Heart left ventricle (tissue), 13 donors: ENCODE measurements around the gene COL15A1.

Experiments used
- POLR2A ChIP-seq, 2 donors: fragments of 450-650 bp; IDR thresholded peaks; one replicate each; pipeline ENCODE4 v1.6.1; 2017; ENCODE audit warnings: antibody characterized with exemption in 2 of 2, mild to moderate bottlenecking in 2 of 2, moderate library complexity in 2 of 2
- TF ChIP-seq, protein P1 (sequence below), 12 donors: fragments of 200-600 bp; sonication (generic) in 4 of 12; IDR thresholded peaks; one replicate each; pipeline versions ENCODE4 v1.5.0 to v1.8.0; 2018 to 2022; ENCODE audit warnings: antibody characterized with exemption in 12 of 12, mild to moderate bottlenecking in 5 of 12
- donor health status: ischemic (EF 13 %, LVEDD 7.1; RV severe dilation, severe dysfunction).
- donor health status: DM: no; HTN: yes; CAD: no.
- donor health status: DM: no; HTN: no; CAD: no.
- donor health status: ischemic (EF 25% LVEDD 6.9; RV normal size, moderate dysfunction).
- donor health status: ischemic (EF 25% LVEDD 5.7; RV mildly dilated, moderate dysfunction).
- donor health status: ischemic (EF 35%, LVEDD 5.7; RV mildly dilated, moderate dysfunction).
- donor health status: nonischemic (EF 11% LVEDD 7.7; RV severe dilation, severe dysfunction).
- donor health status: DM: yes; HTN: yes; CAD: no.
- donor health status: PGD.
- donor health status: ischemic (EF 29% LVEDD 5.4; RV normal size, mild dysfunction).
- donor health status: nonischemic (EF 23%, LVEDD 6.1; RV moderate dilation, normal function).

DNA sequence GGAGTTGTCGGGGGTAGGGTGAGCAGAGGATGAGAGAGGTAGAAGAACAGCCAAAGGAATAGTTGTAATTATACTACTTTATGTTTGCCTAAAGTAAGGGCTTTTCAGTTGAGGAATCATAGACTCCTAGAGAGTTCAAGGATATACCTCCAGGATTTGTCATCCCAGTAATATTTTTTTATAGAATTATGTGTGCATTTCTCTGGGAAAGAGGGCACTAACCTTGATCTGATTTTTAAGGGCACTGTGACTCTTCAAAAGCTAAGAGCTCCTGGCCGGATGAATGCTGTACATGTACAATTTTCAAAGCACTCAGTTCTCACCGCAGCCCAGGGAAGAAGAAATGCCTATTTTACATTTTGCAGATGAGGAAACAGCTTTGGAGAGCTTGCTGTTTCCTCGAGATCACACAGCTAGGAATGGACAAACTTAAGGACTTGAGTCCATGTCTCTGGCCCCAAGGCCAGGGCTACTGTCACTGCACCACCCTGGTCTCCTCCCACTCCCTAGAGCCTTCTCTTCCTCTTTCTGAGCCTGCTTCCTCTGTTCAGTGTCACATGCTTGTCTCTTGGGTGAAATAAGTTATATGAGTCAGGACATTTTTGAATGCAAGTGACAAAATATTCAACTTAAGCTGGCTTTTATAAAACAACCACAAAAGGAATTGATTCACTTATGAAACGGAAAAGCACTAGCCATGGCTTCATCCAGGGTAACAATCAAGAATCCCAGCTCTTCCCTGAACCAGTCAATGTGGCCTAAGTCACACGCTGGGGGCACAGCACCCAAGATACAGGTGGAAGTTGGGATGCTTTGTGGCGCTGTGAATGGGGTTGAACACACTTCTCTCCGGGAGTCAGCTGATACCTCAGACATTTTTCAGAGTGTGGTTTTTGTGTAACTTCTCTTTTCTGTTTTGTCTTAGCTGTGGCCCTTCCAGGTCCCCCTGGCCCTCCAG, 115.5 kb downstream of the COL15A1 start:
- no peak for TF ChIP-seq POLR2A (IDR thresholded peaks at IDR 0.05)
- TF ChIP-seq, protein P1, sequence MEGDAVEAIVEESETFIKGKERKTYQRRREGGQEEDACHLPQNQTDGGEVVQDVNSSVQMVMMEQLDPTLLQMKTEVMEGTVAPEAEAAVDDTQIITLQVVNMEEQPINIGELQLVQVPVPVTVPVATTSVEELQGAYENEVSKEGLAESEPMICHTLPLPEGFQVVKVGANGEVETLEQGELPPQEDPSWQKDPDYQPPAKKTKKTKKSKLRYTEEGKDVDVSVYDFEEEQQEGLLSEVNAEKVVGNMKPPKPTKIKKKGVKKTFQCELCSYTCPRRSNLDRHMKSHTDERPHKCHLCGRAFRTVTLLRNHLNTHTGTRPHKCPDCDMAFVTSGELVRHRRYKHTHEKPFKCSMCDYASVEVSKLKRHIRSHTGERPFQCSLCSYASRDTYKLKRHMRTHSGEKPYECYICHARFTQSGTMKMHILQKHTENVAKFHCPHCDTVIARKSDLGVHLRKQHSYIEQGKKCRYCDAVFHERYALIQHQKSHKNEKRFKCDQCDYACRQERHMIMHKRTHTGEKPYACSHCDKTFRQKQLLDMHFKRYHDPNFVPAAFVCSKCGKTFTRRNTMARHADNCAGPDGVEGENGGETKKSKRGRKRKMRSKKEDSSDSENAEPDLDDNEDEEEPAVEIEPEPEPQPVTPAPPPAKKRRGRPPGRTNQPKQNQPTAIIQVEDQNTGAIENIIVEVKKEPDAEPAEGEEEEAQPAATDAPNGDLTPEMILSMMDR (IDR thresholded peaks at IDR 0.05): no peak
